Stimulated activated CD8-positive, alpha-beta memory T cell treated with anti-CD3 and anti-CD28 coated beads, Interleukin-2, amount 100 ng/mL, for 48 hours (primary cell): ENCODE measurements around the gene SPACA1.

Source experiments
- DNase-seq, 2 donors: peaks; one replicate each; pipeline ENCODE4 v3.0.0-alpha.2; 2020; ENCODE audit warnings: low read depth in 2 of 2

Gene SPACA1

GRCh38 chr6:88105741-88106340 lies 58.2 kb downstream of the SPACA1 start:
- DNase-seq = no peak

DNA sequence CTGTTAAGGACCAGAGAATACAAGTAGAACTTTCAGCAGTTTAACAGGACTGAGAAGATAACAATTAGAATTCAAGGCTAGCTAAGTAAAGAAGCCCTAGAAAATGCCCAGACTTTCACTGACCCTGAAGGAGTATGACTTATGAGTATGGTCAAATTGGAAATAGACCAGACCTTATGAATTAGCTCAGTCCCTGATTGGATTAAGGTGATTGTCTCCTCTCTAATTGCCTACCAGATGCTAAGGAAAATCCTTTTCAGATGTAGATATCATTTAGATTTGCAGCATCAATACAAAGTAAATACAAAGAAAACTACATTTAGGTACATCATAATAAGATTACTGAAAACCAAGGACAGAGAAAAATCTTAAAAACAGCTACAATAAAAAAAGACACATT lies 59.6 kb downstream of the SPACA1 start:
- DNase-seq = no peak

- DNase-seq = no peak
These were observed 64.3 kb downstream of the SPACA1 start for GRCh38 chr6:88111991-88112390.

DNA sequence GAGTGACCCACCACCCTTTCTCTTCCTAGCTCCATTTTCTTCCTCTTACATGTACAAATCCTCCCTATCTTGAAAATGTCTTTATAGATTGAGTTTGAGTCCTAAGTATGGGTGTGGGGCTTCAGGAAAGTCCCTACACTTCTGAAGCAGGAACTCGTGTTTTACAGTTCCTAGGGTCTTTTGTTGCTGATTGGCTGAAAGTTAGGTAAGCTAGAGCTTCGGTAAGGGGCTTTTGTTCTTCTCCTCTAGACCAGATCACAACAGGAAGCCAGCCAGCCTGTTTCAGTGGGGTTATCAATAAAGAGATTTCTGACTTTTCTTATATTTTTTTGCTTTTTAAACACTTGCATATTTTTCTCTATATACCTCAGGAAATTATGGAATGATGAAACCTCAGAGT lies 67.2 kb downstream of the SPACA1 start:
- no peak for DNase-seq

DNA sequence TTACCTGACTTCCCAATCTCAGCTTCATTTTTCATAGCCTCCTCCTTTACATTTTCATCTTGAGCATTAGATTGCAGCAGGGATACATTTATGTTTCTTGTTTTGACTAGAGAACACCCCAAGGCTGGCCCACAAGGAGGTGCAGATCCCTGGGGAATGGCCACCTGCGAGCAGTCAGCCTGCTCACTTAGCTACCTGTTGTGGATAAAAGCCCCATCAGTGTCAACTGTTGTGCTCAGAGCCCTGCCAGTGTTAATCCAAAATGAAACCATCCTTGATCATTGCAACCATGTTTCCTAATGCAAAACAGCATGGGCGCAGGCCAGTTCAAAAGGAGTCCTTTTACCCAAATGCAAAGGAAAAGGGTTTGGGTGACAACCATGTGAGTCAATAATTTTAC lies 67.7 kb downstream of the SPACA1 start:
- DNase-seq = no peak

DNA sequence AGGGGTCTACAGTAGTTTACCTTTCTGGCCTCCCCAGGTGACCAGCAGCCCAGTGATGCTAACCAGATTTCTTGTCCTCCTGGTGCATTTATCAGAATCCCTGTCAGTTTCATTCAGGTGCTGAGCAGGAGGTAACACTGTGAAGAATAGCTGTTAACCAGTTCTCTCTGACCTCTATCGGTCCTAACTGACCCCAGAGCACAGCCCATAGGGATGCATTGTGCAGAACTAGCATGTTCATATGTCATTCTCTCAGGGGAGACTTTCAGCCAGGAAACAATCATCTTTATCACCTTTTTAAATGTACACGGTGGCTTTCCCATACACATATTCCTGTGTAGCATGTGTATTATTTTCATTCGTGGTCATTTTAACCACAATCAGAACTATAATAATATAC lies 68.6 kb downstream of the SPACA1 start:
- no peak for DNase-seq
